Karpas-422 (cell line): ENCODE measurements around the gene EPG5. TPM values are rescaled to one million over a fixed set of nuclear protein-coding genes. Genes with fewer than 3 reads are reported as not detected.

ENCODE experiments used
- DNase-seq: peaks from one replicate; pipeline ENCODE4 v3.0.0-alpha.2; 2015
- H2AFZ ChIP-seq: fragments of 200-600 bp; sonication (generic); 2 replicates; pipeline ENCODE4 v1.6.1; 2014; ENCODE audit warnings: antibody characterized with exemption, low read length, mixed read lengths
- H3K27ac ChIP-seq: fragments of 200-600 bp; sonication (generic); 2 replicates; pipeline ENCODE4 v1.5.1; 2014; ENCODE audit warnings: mild to moderate bottlenecking, low read length, moderate library complexity
- H3K27me3 ChIP-seq: fragments of 200-600 bp; sonication (generic); 2 replicates; pipeline ENCODE4 v1.6.1; 2014; ENCODE audit warnings: low read length, mixed read lengths
- H3K36me3 ChIP-seq: fragments of 200-600 bp; sonication (generic); 2 replicates; pipeline ENCODE4 v1.6.1; 2014; ENCODE audit warnings: low read length, mixed read lengths; ENCODE audit not compliant: insufficient read depth
- H3K4me1 ChIP-seq: fragments of 200-600 bp; sonication (generic); 2 replicates; pipeline ENCODE4 v1.6.1; 2014; ENCODE audit warnings: mild to moderate bottlenecking, low read length, mixed read lengths
- H3K4me2 ChIP-seq: fragments of 200-600 bp; sonication (generic); 2 replicates; pipeline ENCODE4 v1.6.1; 2014; ENCODE audit warnings: low read length, low read depth, mild to moderate bottlenecking; ENCODE audit not compliant: poor library complexity, severe bottlenecking
- H3K4me3 ChIP-seq: fragments of 200-600 bp; sonication (generic); 2 replicates; pipeline ENCODE4 v1.5.1; 2014; ENCODE audit warnings: mild to moderate bottlenecking, antibody characterized with exemption, low read length, mixed read lengths
- H3K79me2 ChIP-seq: fragments of 200-600 bp; sonication (generic); 2 replicates; pipeline ENCODE4 v1.6.1; 2014; ENCODE audit warnings: mild to moderate bottlenecking, low read length, mixed read lengths
- H3K9ac ChIP-seq: fragments of 200-600 bp; sonication (generic); 2 replicates; pipeline ENCODE4 v1.6.0; 2014; ENCODE audit warnings: low read length
- H3K9me2 ChIP-seq: fragments of 200-600 bp; sonication (generic), shearing (Covaris generic); replicated peaks from 2 replicates; pipeline ENCODE4 v1.6.0; 2014; ENCODE audit warnings: mild to moderate bottlenecking, low read length, moderate library complexity; ENCODE audit not compliant: insufficient read depth
- H3K9me3 ChIP-seq: fragments of 300-700, 200-600 bp; sonication (generic); 2 replicates; pipeline ENCODE4 v1.6.1; 2014; ENCODE audit warnings: low read length, mixed read lengths
- H4K20me1 ChIP-seq: fragments of 200-600 bp; sonication (generic); 2 replicates; pipeline ENCODE4 v1.6.1; 2014; ENCODE audit warnings: mild to moderate bottlenecking, antibody characterized with exemption, low read length, low read depth; ENCODE audit not compliant: insufficient read depth
- total RNA-seq: library from RNA; depleted of rRNA; stranded (reverse); fragments of >200 nt; shearing (Covaris generic); gene quantifications from 2 replicates; pipeline ENCODE4 v1.2.3, GENCODE V29; 2014; ENCODE audit warnings: low replicate concordance

The EPG5 gene
- total RNA-seq, 1 experiment from 2014 or later = 33.2 TPM

GRCh38 chr18:45838302-45839070, 128.6 kb downstream of the EPG5 start:
- no peak overlapping the region for H3K4me2 ChIP-seq
- no peak overlapping the region for H2AFZ ChIP-seq

GRCh38 chr18:45837283-45838070, 129.7 kb downstream of the EPG5 start:
- Histone ChIP-seq H3K9me2 (no peaks in the 10 kb centered on the region), H3K79me2 (no peaks in the 10 kb centered on the region), H4K20me1 (no peaks in the 10 kb centered on the region), H3K27ac (no peak overlapping the region), H2AFZ (no peak overlapping the region), H3K9ac (no peak overlapping the region), H3K4me3 (no peak overlapping the region), H3K4me1 (peaks cover 7% of the 10 kb centered on the region), H3K27me3 (no peaks in the 10 kb centered on the region), H3K4me2 (no peak overlapping the region), H3K36me3 (no peaks in the 10 kb centered on the region), H3K9me3 (no peaks in the 10 kb centered on the region)
- no peak for DNase-seq

More at GRCh38 chr18:45838302-45839070, 128.6 kb downstream of the EPG5 start:
- no peak overlapping the region for H3K9ac ChIP-seq
- peaks cover 4% of the 10 kb centered on the region for H3K4me1 ChIP-seq
- no peaks in the 10 kb centered on the region for H3K9me2 ChIP-seq
- no peak overlapping the region for H3K4me3 ChIP-seq
- no peak overlapping the region for H3K27ac ChIP-seq
- DNase-seq = no peak
- H3K79me2 ChIP-seq = no peaks in the 10 kb centered on the region
- H4K20me1 ChIP-seq = no peaks in the 10 kb centered on the region
- H3K9me3 ChIP-seq = no peaks in the 10 kb centered on the region
- no peaks in the 10 kb centered on the region for H3K27me3 ChIP-seq
- no peaks in the 10 kb centered on the region for H3K36me3 ChIP-seq

- H4K20me1 ChIP-seq = no peaks in the 10 kb centered on the region
- H3K27ac ChIP-seq = no peak overlapping the region
- no peak overlapping the region for H2AFZ ChIP-seq
- H3K4me1 ChIP-seq = peaks cover 7% of the 10 kb centered on the region
- DNase-seq = no peak
- no peaks in the 10 kb centered on the region for H3K9me2 ChIP-seq
- H3K4me2 ChIP-seq = no peak overlapping the region
- H3K36me3 ChIP-seq = no peaks in the 10 kb centered on the region
- no peaks in the 10 kb centered on the region for H3K79me2 ChIP-seq
- H3K4me3 ChIP-seq = no peak overlapping the region
- no peaks in the 10 kb centered on the region for H3K27me3 ChIP-seq
- H3K9me3 ChIP-seq = no peaks in the 10 kb centered on the region
- H3K9ac ChIP-seq = no peak overlapping the region
Observed at GRCh38 chr18:45836242-45837205, 130.6 kb downstream of the EPG5 start.

GRCh38 chr18:45835057-45835636, 132.0 kb downstream of the EPG5 start:
- no peak overlapping the region for H3K4me3 ChIP-seq
- no peak overlapping the region for H2AFZ ChIP-seq
- H3K36me3 ChIP-seq = no peaks in the 10 kb centered on the region
- H4K20me1 ChIP-seq = no peaks in the 10 kb centered on the region
- H3K9ac ChIP-seq = no peak overlapping the region
- no peaks in the 10 kb centered on the region for H3K27me3 ChIP-seq
- H3K9me3 ChIP-seq = no peaks in the 10 kb centered on the region
- no peak for DNase-seq
- H3K9me2 ChIP-seq = no peaks in the 10 kb centered on the region
- H3K4me2 ChIP-seq = no peak overlapping the region
- peaks cover 16% of the 10 kb centered on the region for H3K4me1 ChIP-seq
- H3K79me2 ChIP-seq = no peaks in the 10 kb centered on the region
- no peak overlapping the region for H3K27ac ChIP-seq

GRCh38 chr18:45834306-45834705, 132.8 kb downstream of the EPG5 start:
- H3K4me3 ChIP-seq = no peak overlapping the region
- H3K79me2 ChIP-seq = no peaks in the 10 kb centered on the region
- H3K4me2 ChIP-seq = no peak overlapping the region
- no peak overlapping the region for H3K9ac ChIP-seq
- DNase-seq = peak; percentile 42
- H3K4me1 ChIP-seq = peaks cover 24% of the 10 kb centered on the region
- H3K27me3 ChIP-seq = no peaks in the 10 kb centered on the region
- H3K9me2 ChIP-seq = no peaks in the 10 kb centered on the region
- H2AFZ ChIP-seq = no peak overlapping the region
- no peaks in the 10 kb centered on the region for H3K36me3 ChIP-seq
- H3K9me3 ChIP-seq = no peaks in the 10 kb centered on the region
- H4K20me1 ChIP-seq = no peaks in the 10 kb centered on the region
- no peak overlapping the region for H3K27ac ChIP-seq

- Histone ChIP-seq H3K4me2 (no peak overlapping the region), H4K20me1 (no peaks in the 10 kb centered on the region), H3K9ac (no peak overlapping the region), H3K79me2 (no peaks in the 10 kb centered on the region), H3K27me3 (no peaks in the 10 kb centered on the region), H3K4me1 (peaks cover 29% of the 10 kb centered on the region), H3K27ac (no peak overlapping the region), H2AFZ (no peak overlapping the region), H3K36me3 (no peaks in the 10 kb centered on the region), H3K9me2 (no peaks in the 10 kb centered on the region), H3K9me3 (no peaks in the 10 kb centered on the region), H3K4me3 (no peak overlapping the region)
- DNase-seq = peak; percentile 10
Observed at GRCh38 chr18:45833846-45834245, 133.3 kb downstream of the EPG5 start.

- H3K36me3 ChIP-seq = no peaks in the 10 kb centered on the region
- no peaks in the 10 kb centered on the region for H3K9me3 ChIP-seq
- no peak for DNase-seq
Observed at GRCh38 chr18:45830917-45831316, 136.2 kb downstream of the EPG5 start.

More at GRCh38 chr18:45830917-45831316, 136.2 kb downstream of the EPG5 start:
- Histone ChIP-seq H3K27ac (no peak overlapping the region), H3K4me3 (no peak overlapping the region), H3K4me2 (no peak overlapping the region), H3K9ac (no peak overlapping the region), H3K9me2 (no peaks in the 10 kb centered on the region), H2AFZ (no peak overlapping the region), H3K27me3 (no peaks in the 10 kb centered on the region), H3K4me1 (peaks cover 47% of the 10 kb centered on the region), H3K79me2 (no peaks in the 10 kb centered on the region), H4K20me1 (no peaks in the 10 kb centered on the region)
